Activated CD4-positive, alpha-beta T cell treated with anti-CD3 and anti-CD28 coated beads, Interleukin-2, amount 10 ng/mL, durations not matched to agents 7 days and 5 days (primary cell): Measurements from ENCODE around the gene TEF. TPM values are rescaled to one million over a fixed set of nuclear protein-coding genes. Genes with fewer than 3 reads are reported as not detected.
"Not testable (repeated sequence)": the region's sequence is repeated elsewhere in the genome, so short reads cannot be mapped to it uniquely, and the experiment has no call there.

ENCODE experiments used
- CTCF ChIA-PET: fragments of 350-600 bp; sonication (Branson Sonifier 250); formaldehyde crosslinking; loops from one replicate; lab custom pipeline; 2021; ENCODE audit warnings: antibody characterized with exemption; lab: Charles Lee
- POLR2A ChIA-PET: fragments of 350-600 bp; sonication (Branson Sonifier 250); formaldehyde crosslinking; loops from one replicate; lab custom pipeline; 2021; ENCODE audit warnings: antibody characterized with exemption; lab: Charles Lee
- DNase-seq: peaks from one replicate; pipeline ENCODE4 v3.0.0-alpha.2; 2020
- H3K27ac Mint-ChIP-seq: one replicate; pipeline ENCODE4 v1.8.0; 2021; ENCODE audit warnings: mild to moderate bottlenecking, moderate library complexity, mixed read lengths
- H3K27me3 Mint-ChIP-seq: one replicate; pipeline ENCODE4 v1.8.0; 2021; ENCODE audit warnings: mixed read lengths
- H3K36me3 Mint-ChIP-seq: one replicate; pipeline ENCODE4 v1.8.0; 2021; ENCODE audit warnings: low read depth, mixed read lengths
- H3K4me1 Mint-ChIP-seq: one replicate; pipeline ENCODE4 v1.8.0; 2021; ENCODE audit warnings: mixed read lengths
- H3K4me3 Mint-ChIP-seq: one replicate; pipeline ENCODE4 v1.8.0; 2021; ENCODE audit warnings: mild to moderate bottlenecking, moderate library complexity, mixed read lengths
- H3K9me3 Mint-ChIP-seq: one replicate; pipeline ENCODE4 v1.8.0; 2021; ENCODE audit warnings: mixed read lengths
- total RNA-seq, 2 experiments: library from RNA; stranded (reverse); gene quantifications; one replicate each; pipeline ENCODE4 v1.2.3, GENCODE V29; 2021

TEF gene
- total RNA-seq, 2 experiments from 2014 or later, result 3.4 to 4.7 TPM

- H3K9me3 Mint-ChIP-seq, result no peaks in the 10 kb centered on the region
- no peak overlapping the region for H3K27ac Mint-ChIP-seq
- no peaks in the 10 kb centered on the region for H3K36me3 Mint-ChIP-seq
- no peak for DNase-seq
- no peaks in the 10 kb centered on the region for H3K4me1 Mint-ChIP-seq
- POLR2A ChIA-PET, result no interaction called here
- no peak overlapping the region for H3K4me3 Mint-ChIP-seq
- H3K27me3 Mint-ChIP-seq, result no peaks in the 10 kb centered on the region
- CTCF ChIA-PET, result interaction anchor here (1.4 to 1.7 kb wide), 3 partner anchors 121 to 129 kb away, joined by 3 to 5 read pairs (median 3); no protein-coding TSS in a partner anchor
Observed at GRCh38 chr22:41397143-41397811, 15.5 kb downstream of the TEF start.

- no peaks in the 10 kb centered on the region for H3K27me3 Mint-ChIP-seq
- H3K36me3 Mint-ChIP-seq, result no peaks in the 10 kb centered on the region
- DNase-seq, result no peak
- no peak overlapping the region for H3K4me3 Mint-ChIP-seq
- CTCF ChIA-PET, result interaction anchor here (1.1 to 1.7 kb wide), 2 partner anchors 16 to 128 kb away, joined by 3 to 5 read pairs; no protein-coding TSS in a partner anchor
- POLR2A ChIA-PET, result no interaction called here
- no peaks in the 10 kb centered on the region for H3K9me3 Mint-ChIP-seq
- no peak overlapping the region for H3K27ac Mint-ChIP-seq
- H3K4me1 Mint-ChIP-seq, result peaks cover 4% of the 10 kb centered on the region
Observed at GRCh38 chr22:41398921-41399320, 17.2 kb downstream of the TEF start.

GRCh38 chr22:41401781-41402648, 20.3 kb downstream of the TEF start:
- H3K4me1 Mint-ChIP-seq, result peaks cover 10% of the 10 kb centered on the region
- no peaks in the 10 kb centered on the region for H3K9me3 Mint-ChIP-seq
- CTCF ChIA-PET, result interaction anchor here (0.5 to 5.1 kb wide), 13 partner anchors 9 to 125 kb away, joined by 3 to 40 read pairs (median 8); partner anchors contain the start of genes ACO2, PHF5A, TEF and TOB2
- no peaks in the 10 kb centered on the region for H3K36me3 Mint-ChIP-seq
- no peak for DNase-seq
- H3K27me3 Mint-ChIP-seq, result no peaks in the 10 kb centered on the region
- H3K4me3 Mint-ChIP-seq, result no peak overlapping the region
- POLR2A ChIA-PET, result no interaction called here
- H3K27ac Mint-ChIP-seq, result no peak overlapping the region

GRCh38 chr22:41402851-41403250, 21.1 kb downstream of the TEF start:
- DNase-seq, POLR2A ChIA-PET, H3K36me3 Mint-ChIP-seq, H3K9me3 Mint-ChIP-seq, H3K27me3 Mint-ChIP-seq, H3K27ac Mint-ChIP-seq, H3K4me3 Mint-ChIP-seq: not testable (repeated sequence)
- peaks cover 10% of the 10 kb centered on the region for H3K4me1 Mint-ChIP-seq
- CTCF ChIA-PET, result interaction anchor here (0.5 to 5.1 kb wide), 17 partner anchors 9 to 378 kb away, joined by 3 to 40 read pairs (median 6); partner anchors contain the start of genes POLR3H, TEF and TOB2

GRCh38 chr22:41403532-41404318, 22.0 kb downstream of the TEF start:
- Mint-ChIP-seq H3K9me3 (no peaks in the 10 kb centered on the region), H3K4me1 (peaks cover 10% of the 10 kb centered on the region), H3K27ac (peak overlapping the region; percentile 78), H3K36me3 (no peaks in the 10 kb centered on the region), H3K27me3 (no peaks in the 10 kb centered on the region), H3K4me3 (no peak overlapping the region)
- POLR2A ChIA-PET, result no interaction called here
- peak; percentile 91 for DNase-seq
- CTCF ChIA-PET, result interaction anchor here (0.5 to 5.1 kb wide), 48 partner anchors 10 to 377 kb away, joined by 3 to 40 read pairs (median 5); partner anchors contain the start of genes ACO2, PHF5A, PMM1 and POLR3H

- Mint-ChIP-seq H3K27ac (no peak overlapping the region), H3K4me1 (peaks cover 12% of the 10 kb centered on the region), H3K27me3 (no peaks in the 10 kb centered on the region), H3K9me3 (no peaks in the 10 kb centered on the region), H3K4me3 (no peak overlapping the region), H3K36me3 (no peaks in the 10 kb centered on the region)
- POLR2A ChIA-PET, result no interaction called here
- CTCF ChIA-PET, result interaction anchor here (0.6 to 4.5 kb wide), 3 partner anchors 21 to 120 kb away, joined by 3 to 40 read pairs (median 3); no protein-coding TSS in a partner anchor
- DNase-seq, result no peak
Observed at GRCh38 chr22:41405588-41405987, 23.8 kb downstream of the TEF start.

- no peaks in the 10 kb centered on the region for H3K27me3 Mint-ChIP-seq
- POLR2A ChIA-PET, result no interaction called here
- no peak for DNase-seq
- no peak overlapping the region for H3K27ac Mint-ChIP-seq
- CTCF ChIA-PET, result interaction anchor here (0.9 kb wide), 1 partner anchor 121 kb away, joined by 3 read pairs; no protein-coding TSS in a partner anchor
- H3K4me3 Mint-ChIP-seq, result no peak overlapping the region
- H3K4me1 Mint-ChIP-seq, result peaks cover 15% of the 10 kb centered on the region
- no peaks in the 10 kb centered on the region for H3K36me3 Mint-ChIP-seq
- H3K9me3 Mint-ChIP-seq, result no peaks in the 10 kb centered on the region
Observed at GRCh38 chr22:41406410-41406809, 24.7 kb downstream of the TEF start.

GRCh38 chr22:41407433-41407832, 25.7 kb downstream of the TEF start:
- Mint-ChIP-seq H3K9me3 (no peaks in the 10 kb centered on the region), H3K4me3 (no peak overlapping the region), H3K36me3 (no peaks in the 10 kb centered on the region), H3K27me3 (no peaks in the 10 kb centered on the region), H3K4me1 (peaks cover 22% of the 10 kb centered on the region), H3K27ac (no peak overlapping the region)
- no peak for DNase-seq
- ChIA-PET POLR2A (no interaction called here), CTCF (interaction anchor here (0.9 kb wide), 1 partner anchor 120 kb away, joined by 3 read pairs; no protein-coding TSS in a partner anchor)

- H3K4me1 Mint-ChIP-seq, result peaks cover 24% of the 10 kb centered on the region
- CTCF ChIA-PET, result interaction anchor here (0.7 to 1.5 kb wide), 4 partner anchors 54 to 594 kb away, joined by 3 to 6 read pairs (median 4); no protein-coding TSS in a partner anchor
- POLR2A ChIA-PET, result no interaction called here
- no peak overlapping the region for H3K27ac Mint-ChIP-seq
- no peaks in the 10 kb centered on the region for H3K27me3 Mint-ChIP-seq
- no peak for DNase-seq
- H3K4me3 Mint-ChIP-seq, result no peak overlapping the region
- no peaks in the 10 kb centered on the region for H3K9me3 Mint-ChIP-seq
- H3K36me3 Mint-ChIP-seq, result no peaks in the 10 kb centered on the region
Observed at GRCh38 chr22:41408665-41409064, 26.9 kb downstream of the TEF start.

GRCh38 chr22:41410311-41410751, 28.6 kb downstream of the TEF start:
- ChIA-PET CTCF (interaction anchor here (0.7 to 2.8 kb wide), 3 partner anchors 7 to 237 kb away, joined by 3 to 10 read pairs (median 3); no protein-coding TSS in a partner anchor), POLR2A (no interaction called here)
- no peak overlapping the region for H3K4me3 Mint-ChIP-seq
- H3K9me3 Mint-ChIP-seq, result no peaks in the 10 kb centered on the region
- no peaks in the 10 kb centered on the region for H3K27me3 Mint-ChIP-seq
- no peak for DNase-seq
- peaks cover 3% of the 10 kb centered on the region for H3K36me3 Mint-ChIP-seq
- H3K4me1 Mint-ChIP-seq, result peaks cover 26% of the 10 kb centered on the region
- peak overlapping the region; percentile 63 for H3K27ac Mint-ChIP-seq

GRCh38 chr22:41411021-41411851, 29.5 kb downstream of the TEF start:
- peak overlapping the region; percentile 77 for H3K27ac Mint-ChIP-seq
- no peak for DNase-seq
- H3K9me3 Mint-ChIP-seq, result no peaks in the 10 kb centered on the region
- H3K4me1 Mint-ChIP-seq, result peaks cover 28% of the 10 kb centered on the region
- POLR2A ChIA-PET, result no interaction called here
- H3K27me3 Mint-ChIP-seq, result no peaks in the 10 kb centered on the region
- CTCF ChIA-PET, result interaction anchor here (0.5 to 2.8 kb wide), 5 partner anchors 10 to 236 kb away, joined by 3 to 10 read pairs (median 3); partner anchors contain the start of genes ACO2 and PHF5A
- H3K4me3 Mint-ChIP-seq, result peak overlapping the region; percentile 3
- peaks cover 3% of the 10 kb centered on the region for H3K36me3 Mint-ChIP-seq
